Thoracic aorta (tissue), 2 donors: Measurements from ENCODE around the gene ATRN. TPM values are rescaled to one million over a fixed set of nuclear protein-coding genes. Genes with fewer than 3 reads are reported as not detected.

Experiments used
- ATAC-seq: fragments of 150-250 bp; one replicate; pipeline ENCODE4 v1.8.0; 2017; ENCODE audit warnings: low read depth; ENCODE audit not compliant: insufficient number of reproducible peaks, low FRiP score
- DNase-seq: peaks from one replicate; pipeline ENCODE4 v3.0.0-alpha.2; 2020; ENCODE audit warnings: low spot score
- H3K27ac ChIP-seq, 2 donors: fragments of 200-600 bp; sonication (generic); 1 replicate in 1 of 2; 2 replicates in 1 of 2; pipeline ENCODE4 v1.5.1; 2016; ENCODE audit warnings: mild to moderate bottlenecking in 2 of 2, moderate library complexity in 2 of 2
- H3K27me3 ChIP-seq: fragments of 200-600 bp; sonication (generic); replicated peaks from 2 replicates; pipeline ENCODE4 v1.6.0; 2016; ENCODE audit warnings: mild to moderate bottlenecking; ENCODE audit not compliant: insufficient read depth
- H3K36me3 ChIP-seq: fragments of 200-600 bp; sonication (generic); one replicate; pipeline ENCODE4 v1.5.1; 2016
- H3K4me1 ChIP-seq, 2 donors: fragments of 200-600 bp; sonication (generic); 1 replicate in 1 of 2; 2 replicates in 1 of 2; pipeline versions ENCODE4 v1.5.1 to v1.6.0; 2016; ENCODE audit warnings: low read depth in 2 of 2, mild to moderate bottlenecking in 1 of 2; ENCODE audit not compliant: control insufficient read depth in 1 of 2
- H3K4me3 ChIP-seq: fragments of 200-600 bp; sonication (generic); 2 replicates; pipeline ENCODE4 v1.5.1; 2016; ENCODE audit warnings: mild to moderate bottlenecking
- H3K9me3 ChIP-seq: fragments of 200-600 bp; sonication (generic); 2 replicates; pipeline ENCODE4 v1.5.1; 2016
- CTCF ChIP-seq: fragments of 200-600 bp; sonication (generic); IDR thresholded peaks from one replicate; pipeline ENCODE4 v1.5.1; 2019; ENCODE audit warnings: antibody characterized with exemption
- total RNA-seq, 2 donors: library from RNA; depleted of rRNA; stranded (reverse); fragments of >200 nt; gene quantifications; one replicate each; pipeline versions ENCODE4 v1.1.0 to v1.2.3, GENCODE V29; 2016

ATRN gene
- total RNA-seq, 2 donors from 2014 or later = 25.0 to 32.9 TPM

GRCh38 chr20:3669710-3670367 is 199.0 kb downstream of the ATRN start:
- H3K9me3 ChIP-seq = no peaks in the 10 kb centered on the region
- no peaks in the 10 kb centered on the region for H3K27me3 ChIP-seq
- ATAC-seq = no peak
- peaks cover 34% of the 10 kb centered on the region for H3K36me3 ChIP-seq
- no peak overlapping the region for H3K27ac ChIP-seq
- no peak for DNase-seq
- H3K4me1 ChIP-seq = no peaks in the 10 kb centered on the region
- TF ChIP-seq CTCF = no peak
- no peak overlapping the region for H3K4me3 ChIP-seq

DNA sequence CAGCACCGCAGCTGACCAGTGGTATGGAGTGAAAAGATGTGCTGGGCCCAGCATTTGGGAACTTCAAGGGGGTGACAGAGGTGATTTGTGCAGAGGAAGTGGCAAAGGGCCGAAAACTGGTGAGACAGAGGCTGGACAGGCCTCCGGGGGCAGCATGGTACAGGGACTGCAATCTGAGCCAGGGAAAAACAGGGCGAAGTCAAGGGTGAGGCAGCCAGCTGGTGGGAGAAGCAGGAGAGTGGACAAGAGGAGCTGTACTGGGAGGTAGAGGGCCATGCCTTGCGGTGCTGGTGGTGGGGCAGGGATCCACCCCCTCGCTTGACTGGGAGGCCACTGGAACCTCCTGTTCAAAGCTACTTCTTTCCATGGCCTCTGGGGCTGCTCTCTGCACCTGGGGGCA is 199.7 kb downstream of the ATRN start:
- Histone ChIP-seq H3K4me1 (no peaks in the 10 kb centered on the region), H3K9me3 (no peaks in the 10 kb centered on the region), H3K27me3 (no peaks in the 10 kb centered on the region), H3K4me3 (no peak overlapping the region), H3K36me3 (peaks cover 37% of the 10 kb centered on the region), H3K27ac (no peak overlapping the region)
- DNase-seq (no peak), ATAC-seq (no peak)
- TF ChIP-seq CTCF = no peak

DNA sequence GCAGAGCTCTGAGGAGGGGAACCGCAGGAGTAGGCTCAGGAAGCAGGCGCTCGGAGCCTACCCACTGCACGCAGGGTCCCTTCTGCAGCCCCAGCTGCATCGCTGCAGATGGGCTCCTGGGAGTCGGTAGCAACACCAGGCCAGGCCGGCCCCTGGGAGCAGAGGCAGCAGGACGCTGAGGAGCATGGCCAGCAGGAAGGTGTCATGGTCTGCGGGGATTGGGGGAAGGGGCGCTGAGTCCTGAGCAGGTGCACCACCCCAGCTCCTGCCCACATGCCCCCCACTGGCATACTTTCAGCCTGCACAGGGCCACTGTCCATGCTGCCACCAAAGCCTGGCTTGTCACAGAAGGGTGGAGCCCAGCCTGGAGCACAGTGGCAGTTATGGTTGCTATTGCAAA is 200.1 kb downstream of the ATRN start:
- DNase-seq = no peak

GRCh38 chr20:3671986-3672546 is 201.2 kb downstream of the ATRN start:
- Histone ChIP-seq H3K4me1 (peaks cover 4 to 5% of the 10 kb centered on the region in 2 donors), H3K4me3 (no peak overlapping the region), H3K9me3 (no peaks in the 10 kb centered on the region), H3K27ac (no peak overlapping the region), H3K27me3 (no peaks in the 10 kb centered on the region), H3K36me3 (peaks cover 42% of the 10 kb centered on the region)
- no peak for ATAC-seq
- TF ChIP-seq CTCF = no peak
- DNase-seq = no peak

More for the DNA sequence above, 200.1 kb downstream of the ATRN start:
- H3K27me3 ChIP-seq = no peaks in the 10 kb centered on the region
- H3K9me3 ChIP-seq = no peaks in the 10 kb centered on the region
- TF ChIP-seq CTCF = no peak
- no peak for ATAC-seq
- no peaks in the 10 kb centered on the region for H3K4me1 ChIP-seq
- H3K27ac ChIP-seq = no peak overlapping the region
- H3K4me3 ChIP-seq = no peak overlapping the region
- H3K36me3 ChIP-seq = peaks cover 40% of the 10 kb centered on the region

GRCh38 chr20:3672547-3673171 is 201.8 kb downstream of the ATRN start:
- Histone ChIP-seq H3K27me3 (no peaks in the 10 kb centered on the region), H3K4me3 (peak overlapping the region; percentile 24), H3K36me3 (peaks cover 42% of the 10 kb centered on the region), H3K9me3 (no peaks in the 10 kb centered on the region), H3K4me1 (peaks cover 8 to 11% of the 10 kb centered on the region in 2 donors), H3K27ac (no peak overlapping the region)
- DNase-seq = no peak
- TF ChIP-seq CTCF = no peak
- ATAC-seq = no peak
